HG03103 (cell line): ENCODE results near the gene SHISAL2A.

Experiments
- ATAC-seq: cut with Tn5 transposase; IDR thresholded peaks from one replicate; pipeline ENCODE4 v1.9.1; 2021; ENCODE audit warnings: low read depth; ENCODE audit not compliant: unreplicated experiment

SHISAL2A gene

GRCh38 chr1:52632732-52633290 is at the start of gene SHISAL2A:
Gene SHISAL2A (plus strand): TSS chr1:52633168. CDS start chr1:52633494, 326 bp downstream.
- ATAC-seq: no peak

GRCh38 chr1:52585474-52585873 is 47.5 kb upstream of the SHISAL2A start:
- no peak for ATAC-seq

- ATAC-seq: no peak
Measured at GRCh38 chr1:52588027-52588426, 44.9 kb upstream of the SHISAL2A start.

- ATAC-seq: no peak
Measured at GRCh38 chr1:52588535-52588934, 44.4 kb upstream of the SHISAL2A start.

GRCh38 chr1:52590266-52590665 is 42.7 kb upstream of the SHISAL2A start:
- ATAC-seq: no peak

GRCh38 chr1:52592637-52593323 is 40.2 kb upstream of the SHISAL2A start:
- no peak for ATAC-seq

GRCh38 chr1:52593495-52593894 is 39.5 kb upstream of the SHISAL2A start:
- ATAC-seq: no peak

GRCh38 chr1:52595061-52595460 is 37.9 kb upstream of the SHISAL2A start:
- no peak for ATAC-seq

- ATAC-seq: no peak
Measured at GRCh38 chr1:52597912-52598311, 35.1 kb upstream of the SHISAL2A start.

GRCh38 chr1:52598729-52599128 is 34.2 kb upstream of the SHISAL2A start:
- no peak for ATAC-seq

GRCh38 chr1:52599236-52599635 is 33.7 kb upstream of the SHISAL2A start:
- ATAC-seq: no peak

GRCh38 chr1:52600533-52601179 is 32.3 kb upstream of the SHISAL2A start:
- ATAC-seq: no peak

GRCh38 chr1:52601519-52601918 is 31.4 kb upstream of the SHISAL2A start:
- no peak for ATAC-seq

- ATAC-seq: no peak
Measured at GRCh38 chr1:52601991-52602855, 30.7 kb upstream of the SHISAL2A start, which contains the start of gene GPX7. Gene GPX7 (plus strand): TSS chr1:52602371. CDS start chr1:52602410, 39 bp downstream.

- ATAC-seq: no peak
Measured at GRCh38 chr1:52602856-52603600, 29.9 kb upstream of the SHISAL2A start.

GRCh38 chr1:52603630-52604029 is 29.3 kb upstream of the SHISAL2A start:
- no peak for ATAC-seq

GRCh38 chr1:52604063-52604770 is 28.8 kb upstream of the SHISAL2A start:
- ATAC-seq: no peak

- no peak for ATAC-seq
Measured at GRCh38 chr1:52613636-52614373, 19.2 kb upstream of the SHISAL2A start.

GRCh38 chr1:52614671-52615070 is 18.3 kb upstream of the SHISAL2A start:
- no peak for ATAC-seq
